ENCODE data around the gene TARS2.

Gene TARS2

GRCh38 chr1:150543500-150544143, 56.4 kb downstream of the TARS2 start:
- DNase-seq: no peak

GRCh38 chr1:150544204-150544603, 57.0 kb downstream of the TARS2 start:
- DNase-seq: no peak

GRCh38 chr1:150545486-150546032, 58.3 kb downstream of the TARS2 start:
- no peak for DNase-seq

- DNase-seq: no peak
These were observed 59.2 kb downstream of the TARS2 start for GRCh38 chr1:150546294-150546937.

GRCh38 chr1:150548324-150548631, 61.1 kb downstream of the TARS2 start:
- no peak for DNase-seq

GRCh38 chr1:150548632-150549495, 61.6 kb downstream of the TARS2 start, which contains the start of gene ADAMTSL4:
ADAMTSL4 (plus strand) TSS chr1:150549408; CDS start chr1:150552289, 2,881 bp downstream.
- peak; percentile 41 for DNase-seq

GRCh38 chr1:150549496-150550221, 62.4 kb downstream of the TARS2 start:
- DNase-seq: no peak

- DNase-seq: no peak
These were observed 63.2 kb downstream of the TARS2 start for GRCh38 chr1:150550222-150551050.

- peak; percentile 38 for DNase-seq
These were observed 64.0 kb downstream of the TARS2 start for GRCh38 chr1:150551051-150551783.

- DNase-seq: no peak
These were observed 64.5 kb downstream of the TARS2 start for GRCh38 chr1:150551784-150552127.

- DNase-seq: no peak
These were observed 65.1 kb downstream of the TARS2 start for GRCh38 chr1:150552128-150552910.

GRCh38 chr1:150552911-150553289, 65.7 kb downstream of the TARS2 start:
- no peak for DNase-seq

GRCh38 chr1:150553392-150554085, 66.3 kb downstream of the TARS2 start:
- no peak for DNase-seq

GRCh38 chr1:150554086-150554452, 66.8 kb downstream of the TARS2 start:
- DNase-seq: no peak

- DNase-seq: no peak
These were observed 68.2 kb downstream of the TARS2 start for GRCh38 chr1:150555198-150555970.

- DNase-seq: no peak
These were observed 69.0 kb downstream of the TARS2 start for GRCh38 chr1:150555971-150556865.

- DNase-seq: no peak
These were observed 69.9 kb downstream of the TARS2 start for GRCh38 chr1:150557065-150557600.

All from CD4-positive, alpha-beta T cell treated with Interleukin-6 for 4 hours (primary cell).